ENCODE data around the gene MUC4. TPM values are rescaled to one million over a fixed set of nuclear protein-coding genes. Genes with fewer than 3 reads are reported as not detected.
A peak's percentile ranks its signal among the peaks of the same experiment; 100 is the strongest.
"Not testable (repeated sequence)": the region's sequence is repeated elsewhere in the genome, so short reads cannot be mapped to it uniquely, and the experiment has no call there.

MUC4 gene
- total RNA-seq, 1 experiment from 2014 or later, result 63.7 TPM

- TSS peak; percentile 3 for BruUV-seq (replicated peaks)
- TF ChIP-seq, protein P1, sequence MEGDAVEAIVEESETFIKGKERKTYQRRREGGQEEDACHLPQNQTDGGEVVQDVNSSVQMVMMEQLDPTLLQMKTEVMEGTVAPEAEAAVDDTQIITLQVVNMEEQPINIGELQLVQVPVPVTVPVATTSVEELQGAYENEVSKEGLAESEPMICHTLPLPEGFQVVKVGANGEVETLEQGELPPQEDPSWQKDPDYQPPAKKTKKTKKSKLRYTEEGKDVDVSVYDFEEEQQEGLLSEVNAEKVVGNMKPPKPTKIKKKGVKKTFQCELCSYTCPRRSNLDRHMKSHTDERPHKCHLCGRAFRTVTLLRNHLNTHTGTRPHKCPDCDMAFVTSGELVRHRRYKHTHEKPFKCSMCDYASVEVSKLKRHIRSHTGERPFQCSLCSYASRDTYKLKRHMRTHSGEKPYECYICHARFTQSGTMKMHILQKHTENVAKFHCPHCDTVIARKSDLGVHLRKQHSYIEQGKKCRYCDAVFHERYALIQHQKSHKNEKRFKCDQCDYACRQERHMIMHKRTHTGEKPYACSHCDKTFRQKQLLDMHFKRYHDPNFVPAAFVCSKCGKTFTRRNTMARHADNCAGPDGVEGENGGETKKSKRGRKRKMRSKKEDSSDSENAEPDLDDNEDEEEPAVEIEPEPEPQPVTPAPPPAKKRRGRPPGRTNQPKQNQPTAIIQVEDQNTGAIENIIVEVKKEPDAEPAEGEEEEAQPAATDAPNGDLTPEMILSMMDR (conservative IDR thresholded peaks at IDR 0.05), result no peak
- no peak for TF ChIP-seq EZH2 (IDR thresholded peaks at IDR 0.05; ENCODE audit: low read depth)
Observed at GRCh38 chr3:195818301-195818700, 6.6 kb upstream of the MUC4 start.

DNA sequence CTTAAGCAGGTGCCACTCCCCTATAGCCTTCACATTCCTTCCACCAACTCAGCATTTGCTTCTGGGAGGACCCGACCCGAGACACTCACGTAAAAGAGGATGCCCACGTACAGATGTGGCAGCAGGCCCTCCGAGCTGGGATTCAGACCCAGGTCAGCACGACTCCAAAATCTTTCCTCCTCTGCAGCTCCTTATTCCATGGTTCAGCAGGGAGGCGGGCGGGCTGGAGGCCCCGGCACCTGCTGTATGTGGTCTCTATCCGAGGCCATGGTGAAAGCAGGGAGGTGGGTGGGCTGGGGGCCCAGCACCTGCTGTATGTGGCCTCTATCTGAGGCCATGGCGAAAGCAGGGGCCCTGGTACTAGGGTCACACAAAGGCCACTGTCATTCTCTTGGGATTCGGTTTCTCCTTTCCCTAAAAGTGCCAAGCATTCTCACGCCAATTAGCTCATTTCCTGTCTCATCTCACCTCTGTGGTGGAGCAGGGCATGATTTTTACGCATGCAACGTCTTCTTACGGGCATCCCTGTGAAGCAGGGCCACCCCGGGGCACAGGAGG, 5.9 kb upstream of the MUC4 start:
- Histone ChIP-seq H3K27ac (no peak overlapping the region), H4K20me1 (ENCODE audit: insufficient read depth) (no peaks in the 10 kb centered on the region), H3K4me1 (replicated peaks; ENCODE audit: insufficient read depth) (peaks cover 74% of the 10 kb centered on the region), H3K4me3 (no peak overlapping the region), H3K27me3 (ENCODE audit: insufficient read depth, low read depth) (no peaks in the 10 kb centered on the region), H2AFZ (no peak overlapping the region), H3K36me3 (ENCODE audit: low read depth) (no peaks in the 10 kb centered on the region), H3K9me2 (ENCODE audit: insufficient read depth) (no peaks in the 10 kb centered on the region), H3K9me3 (ENCODE audit: insufficient read depth, low read depth) (no peaks in the 10 kb centered on the region), H3K79me2 (ENCODE audit: low read depth) (peaks cover 15% of the 10 kb centered on the region), H3K4me2 (peak overlapping the region; percentile 2; the same call in 1 of the 2 replicates), H3F3A (ENCODE audit: insufficient read depth, low read depth) (peaks cover 42% of the 10 kb centered on the region)
- ChIA-PET POLR2A (ENCODE audit: unreplicated experiment) (no interaction called here), CTCF (interaction anchor here (0.6 kb wide), 1 partner anchor 35 kb away, joined by 6 read pairs; no protein-coding TSS in a partner anchor)
- BruUV-seq (replicated peaks), result no TSS peak
- intact Hi-C loops (cut with micrococcal nuclease; ENCODE audit: unreplicated experiment), result no loop called here
- no peak for DNase-seq
- TF ChIP-seq, protein P1 (conservative IDR thresholded peaks at IDR 0.05), result no peak
- no peak for TF ChIP-seq EZH2 (IDR thresholded peaks at IDR 0.05; ENCODE audit: low read depth)

More at GRCh38 chr3:195818301-195818700, 6.6 kb upstream of the MUC4 start:
- no peaks in the 10 kb centered on the region for H3K27me3 ChIP-seq (ENCODE audit: insufficient read depth, low read depth)
- no peak for DNase-seq
- H3K36me3 ChIP-seq (ENCODE audit: low read depth), result no peaks in the 10 kb centered on the region
- no peaks in the 10 kb centered on the region for H4K20me1 ChIP-seq (ENCODE audit: insufficient read depth)
- intact Hi-C loops (cut with micrococcal nuclease; ENCODE audit: unreplicated experiment), result no loop called here
- no peak overlapping the region for H3K27ac ChIP-seq
- H3K9me3 ChIP-seq (ENCODE audit: insufficient read depth, low read depth), result no peaks in the 10 kb centered on the region
- peaks cover 49% of the 10 kb centered on the region for H3F3A ChIP-seq (ENCODE audit: insufficient read depth, low read depth)
- no peaks in the 10 kb centered on the region for H3K9me2 ChIP-seq (ENCODE audit: insufficient read depth)
- peak overlapping the region; percentile 2; the same call in 1 of the 2 replicates for H3K4me2 ChIP-seq
- peaks cover 21% of the 10 kb centered on the region for H3K79me2 ChIP-seq (ENCODE audit: low read depth)
- H2AFZ ChIP-seq, result no peak overlapping the region
- CTCF ChIA-PET, result no interaction called here
- POLR2A ChIA-PET (ENCODE audit: unreplicated experiment), result no interaction called here
- no peak overlapping the region for H3K4me3 ChIP-seq
- peaks cover 81% of the 10 kb centered on the region for H3K4me1 ChIP-seq (replicated peaks; ENCODE audit: insufficient read depth)

- POLR2A ChIA-PET (ENCODE audit: unreplicated experiment); intact Hi-C loops (cut with micrococcal nuclease; ENCODE audit: unreplicated experiment); CTCF ChIA-PET: not testable (repeated sequence)
Observed at GRCh38 chr3:195816276-195816913, 4.7 kb upstream of the MUC4 start.

More at GRCh38 chr3:195816276-195816913, 4.7 kb upstream of the MUC4 start:
- Histone ChIP-seq H3K4me1 (replicated peaks; ENCODE audit: insufficient read depth) (peaks cover 64% of the 10 kb centered on the region), H3F3A (ENCODE audit: insufficient read depth, low read depth) (peaks cover 34% of the 10 kb centered on the region), H3K27ac (peak overlapping the region; percentile 53)
- not testable (repeated sequence) for H2AFZ ChIP-seq; DNase-seq; H3K27me3 ChIP-seq (ENCODE audit: insufficient read depth, low read depth); H3K9me3 ChIP-seq (ENCODE audit: insufficient read depth, low read depth); H3K79me2 ChIP-seq (ENCODE audit: low read depth); H3K36me3 ChIP-seq (ENCODE audit: low read depth); H4K20me1 ChIP-seq (ENCODE audit: insufficient read depth); H3K9me2 ChIP-seq (ENCODE audit: insufficient read depth); H3K4me3 ChIP-seq; BruUV-seq (replicated peaks); H3K4me2 ChIP-seq

Data from PC-9 (cell line).